Right kidney (tissue), 1 donor: ENCODE measurements around the gene TEC.

Experiments
- DNase-seq: peaks from one replicate; pipeline ENCODE4 v3.0.0-alpha.2; 2016

Gene TEC

DNA sequence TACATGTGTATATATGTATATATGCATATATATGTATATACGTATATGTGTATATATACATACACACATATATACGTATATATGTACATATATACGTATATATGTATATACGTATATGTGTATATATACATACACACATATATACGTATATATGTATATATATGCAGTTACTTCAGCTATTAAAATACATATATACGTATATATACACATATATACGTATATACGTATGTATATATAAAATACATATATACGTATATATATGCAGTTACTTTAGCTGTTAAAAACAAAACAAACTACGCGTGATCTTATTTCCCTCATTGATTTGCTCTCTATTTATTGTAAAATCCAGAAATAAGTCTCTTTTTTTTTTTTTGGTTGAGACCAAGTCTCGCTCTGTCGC, 149.5 kb downstream of the TEC start:
- DNase-seq, result no peak

DNA sequence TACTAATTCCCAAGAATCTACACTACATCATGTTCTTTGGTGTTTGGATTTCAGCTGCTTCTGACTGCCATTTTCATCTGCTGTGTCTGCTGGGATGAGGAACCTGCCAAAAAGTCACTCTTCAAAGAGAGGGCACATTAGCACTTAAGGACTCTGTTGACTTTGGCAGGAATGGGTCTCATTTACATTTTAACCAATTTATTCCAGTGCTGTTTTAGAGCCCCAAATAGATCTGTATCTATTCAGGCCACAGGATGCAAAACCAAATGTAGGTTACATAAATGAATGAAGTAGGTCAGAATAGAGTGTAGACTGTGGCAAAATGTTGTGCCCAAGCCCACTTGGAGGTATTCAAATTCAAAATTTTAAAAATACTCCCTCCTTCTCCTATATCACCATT, 150.0 kb downstream of the TEC start:
- no peak for DNase-seq

DNA sequence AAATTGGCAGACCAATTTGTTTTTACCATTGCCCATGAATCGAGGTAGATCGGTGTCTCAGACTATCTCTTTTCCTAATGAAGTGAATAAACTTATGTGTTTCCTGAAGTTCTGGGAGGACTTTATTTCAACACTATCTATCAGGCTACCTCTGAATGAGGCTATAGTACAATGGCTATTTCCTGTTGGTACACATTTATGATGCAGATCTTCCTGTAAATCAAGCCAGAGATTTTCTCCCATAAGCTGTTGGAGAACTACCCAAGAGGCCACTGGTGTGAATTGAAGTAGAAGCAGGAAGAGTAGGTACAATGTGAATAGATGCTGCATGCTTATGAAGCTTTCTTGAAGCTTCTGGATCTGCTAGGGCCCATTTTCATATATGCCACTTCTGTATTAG, 151.6 kb downstream of the TEC start:
- DNase-seq, result no peak

DNA sequence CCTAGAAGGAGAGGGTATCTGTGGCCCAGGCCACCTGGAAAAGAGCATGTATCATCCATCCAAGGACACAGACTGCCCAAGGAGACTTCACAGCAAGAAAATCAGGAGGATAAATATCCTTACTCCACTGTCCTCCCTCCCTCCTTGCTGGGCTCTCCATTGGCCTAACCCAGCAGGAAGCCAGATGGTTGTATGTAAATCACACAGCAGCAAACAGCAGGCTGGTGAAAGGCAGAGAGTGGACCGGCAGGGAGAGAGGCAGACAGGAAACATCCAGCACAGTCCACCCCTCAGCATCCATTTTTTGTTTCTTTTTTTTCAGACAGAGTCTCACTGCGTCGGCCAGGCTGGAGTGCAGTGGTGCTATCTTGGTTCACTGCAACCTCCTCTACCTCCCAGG, 153.1 kb downstream of the TEC start:
- no peak for DNase-seq

DNA sequence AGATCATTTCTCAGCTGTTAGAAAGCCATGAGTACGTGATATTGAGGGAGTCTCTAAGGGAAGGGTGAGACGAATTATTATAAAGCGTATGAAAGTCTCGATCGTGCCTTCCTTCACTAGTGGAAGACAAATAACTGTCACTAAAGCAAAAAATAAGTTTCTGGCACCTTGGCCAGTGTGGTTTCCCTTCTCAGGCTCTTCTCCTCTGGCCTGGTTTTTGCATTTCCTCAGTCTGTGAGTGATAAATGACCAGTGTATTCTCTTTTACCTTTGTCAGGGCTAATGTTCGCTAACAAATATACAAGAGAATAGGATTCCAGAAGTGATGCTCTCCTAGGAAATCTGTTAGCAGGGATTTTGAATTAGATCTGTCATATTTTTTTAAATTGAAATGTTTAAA, 155.2 kb downstream of the TEC start:
- DNase-seq, result no peak

DNA sequence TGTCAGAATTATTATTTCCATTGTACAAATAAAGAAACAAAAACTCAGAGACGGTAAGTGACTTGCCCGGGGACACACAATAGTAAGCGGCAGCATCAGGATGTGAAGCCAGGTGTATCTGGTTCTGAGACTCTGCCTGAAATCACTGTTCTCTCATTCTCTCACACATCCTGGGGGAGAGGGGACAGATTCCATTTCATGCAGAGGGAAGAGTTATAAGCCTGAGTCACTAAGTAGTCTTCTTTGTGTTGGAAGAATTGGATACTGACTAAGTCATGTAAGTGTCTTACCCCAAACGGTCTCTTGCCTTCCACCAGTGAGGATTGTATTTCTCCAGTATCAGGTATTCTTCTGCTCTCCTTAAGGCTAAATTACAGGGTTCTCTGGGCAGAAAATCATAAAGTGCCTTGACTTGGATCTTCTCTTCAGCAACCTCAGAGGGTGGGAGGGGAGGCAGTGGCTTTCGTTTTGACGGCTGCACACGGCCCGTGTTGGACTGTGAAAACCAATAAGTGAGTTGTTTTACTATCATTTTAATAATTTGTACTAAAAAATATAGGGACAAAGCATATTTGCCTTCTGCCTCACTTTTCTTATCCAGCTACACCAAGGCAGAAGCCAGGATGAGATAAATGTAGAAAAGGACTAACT, 157.5 kb downstream of the TEC start:
- no peak for DNase-seq

DNA sequence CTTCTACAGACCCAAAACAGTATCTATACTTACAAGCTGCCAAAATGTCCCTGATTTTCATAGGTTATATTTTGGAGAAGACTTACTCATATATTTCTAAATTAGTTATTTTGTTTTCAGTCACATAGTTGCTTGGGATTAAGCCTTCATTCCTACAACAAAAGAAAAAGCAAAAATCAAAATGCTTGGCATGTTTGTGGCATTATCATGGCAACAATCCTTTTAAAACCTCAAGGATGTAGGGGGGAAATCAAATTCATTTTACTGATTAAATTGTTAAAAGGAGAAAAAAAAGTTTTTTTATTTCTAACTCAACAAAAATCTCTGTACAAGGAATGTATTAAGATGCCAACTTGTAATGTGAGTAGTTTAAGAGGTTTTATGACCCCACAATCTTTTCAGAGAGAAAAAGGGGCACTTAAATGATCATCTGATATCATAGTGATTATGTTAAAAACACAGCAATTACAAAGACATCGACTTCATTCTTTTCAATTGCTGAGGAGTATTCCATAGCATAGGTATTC, 159.1 kb downstream of the TEC start:
- DNase-seq, result no peak

DNA sequence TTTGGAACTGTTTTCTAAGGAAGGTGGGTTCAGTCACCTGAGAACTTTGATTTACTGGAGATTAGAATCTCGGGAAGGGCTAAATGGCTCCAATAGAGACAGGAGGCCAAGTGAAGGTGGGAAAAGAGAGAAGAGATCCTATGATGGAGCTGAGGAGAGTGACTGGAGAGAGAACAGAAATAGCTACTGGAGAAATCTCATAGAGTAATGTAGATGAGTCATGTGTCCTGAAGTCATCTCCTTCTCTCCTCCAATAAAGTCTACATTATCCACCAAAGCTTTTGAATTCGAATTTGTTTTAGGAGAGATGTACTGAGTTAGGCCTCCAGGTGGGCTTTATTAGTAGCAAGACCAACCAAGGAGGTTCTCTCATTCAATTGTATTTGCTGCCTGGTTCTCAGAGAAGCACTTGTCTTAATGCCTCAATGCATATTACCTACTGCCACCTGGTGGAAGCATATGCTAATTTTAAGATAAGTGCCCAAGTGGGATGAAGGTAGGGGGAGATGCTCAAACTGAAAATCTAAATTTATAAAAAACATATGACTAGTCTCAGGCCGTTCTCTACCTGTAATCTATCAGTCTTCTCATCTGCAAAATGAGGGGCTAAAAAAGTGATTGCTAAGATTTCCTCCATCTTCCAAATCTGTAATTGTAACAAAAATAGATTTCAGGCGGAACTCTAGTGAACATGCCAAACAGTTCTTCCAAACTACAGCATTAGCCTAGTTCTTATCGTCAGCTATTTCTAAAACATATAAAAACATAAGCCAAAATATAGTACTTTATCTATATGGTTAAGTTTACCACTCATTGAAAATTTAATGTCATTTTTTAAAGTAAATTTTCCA, 160.0 kb downstream of the TEC start:
- DNase-seq, result no peak

DNA sequence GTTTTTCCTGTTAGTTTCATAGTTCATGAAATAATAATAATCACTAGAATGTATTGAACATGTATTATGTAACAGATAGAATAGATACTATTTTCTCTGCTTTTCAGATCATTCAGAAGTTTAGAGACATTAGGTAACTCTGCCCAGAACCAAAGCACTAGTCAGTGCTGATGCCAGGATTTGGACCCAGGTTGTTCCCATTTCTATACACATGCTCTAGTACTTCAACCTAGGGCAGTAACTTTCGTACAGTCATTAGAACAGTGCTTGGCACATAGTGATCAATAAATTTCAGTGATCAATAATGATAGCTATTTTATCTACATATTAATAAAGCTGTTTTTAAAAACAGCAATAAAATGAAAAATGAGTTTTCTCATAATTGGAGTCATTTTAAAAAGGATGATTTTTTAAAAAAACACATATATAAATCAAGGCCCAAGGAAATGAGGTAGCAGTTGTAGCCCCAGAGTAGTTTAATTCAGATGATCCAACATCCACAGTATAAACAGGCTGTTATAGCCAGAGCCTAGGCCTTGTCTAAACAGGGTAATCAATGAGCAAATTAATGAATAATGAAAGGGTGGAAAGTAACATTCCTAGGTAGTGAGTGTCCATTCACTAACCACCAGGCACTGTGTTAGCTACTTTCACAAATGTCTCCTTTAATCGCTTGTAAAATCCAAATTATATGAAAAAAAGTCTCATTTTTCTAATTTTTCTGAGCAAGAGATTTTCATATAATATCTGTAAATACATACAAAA, 161.1 kb downstream of the TEC start:
- no peak for DNase-seq

DNA sequence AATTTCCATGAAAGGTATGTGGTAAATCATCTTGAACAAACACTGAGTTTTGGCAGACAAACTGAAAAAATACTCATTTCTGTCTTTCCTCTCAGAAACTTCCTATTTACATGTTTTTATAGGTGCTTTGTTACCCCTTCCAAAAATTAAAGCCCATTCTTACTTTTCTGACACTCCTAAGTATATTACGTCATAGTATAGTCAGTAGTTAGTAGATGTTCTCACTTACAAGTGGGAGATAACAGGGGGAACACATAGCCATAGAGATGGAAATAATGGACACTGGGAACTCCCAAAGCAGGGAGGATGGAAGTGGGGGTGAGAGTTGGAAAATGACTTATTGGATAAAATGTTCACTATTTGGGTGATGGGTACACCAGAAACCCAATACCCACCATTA, 164.4 kb downstream of the TEC start:
- no peak for DNase-seq

DNA sequence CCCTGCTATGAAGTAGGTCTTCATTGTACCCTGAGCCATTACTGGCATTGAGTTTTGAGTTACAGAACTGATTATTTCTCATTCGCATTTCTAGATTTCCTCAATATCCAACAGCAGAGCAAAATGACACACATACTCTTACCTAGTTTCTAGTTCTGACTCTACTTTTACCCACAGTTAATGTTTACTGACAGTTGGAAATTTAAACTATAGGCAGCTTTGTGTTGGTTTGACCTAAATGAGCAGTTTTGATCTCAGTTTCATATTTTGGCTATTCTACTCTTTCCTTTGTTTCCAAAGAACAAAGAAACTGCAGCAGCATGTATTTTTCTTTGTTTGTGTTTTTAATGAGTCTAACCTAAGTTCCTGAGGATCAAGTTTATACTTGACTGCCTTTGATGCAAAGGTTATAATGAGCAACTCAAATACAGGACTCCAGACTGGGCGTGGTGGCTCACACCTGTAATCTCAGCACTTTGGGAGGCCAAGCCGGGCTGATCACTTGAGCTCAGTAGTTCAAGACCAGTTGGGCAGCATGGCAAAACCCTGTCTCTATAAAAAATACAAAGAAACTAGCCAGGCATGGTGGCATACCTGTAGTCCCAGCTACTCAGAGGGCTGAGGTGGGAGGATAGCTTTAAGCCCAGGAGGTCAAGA, 166.0 kb downstream of the TEC start:
- DNase-seq, result no peak

DNA sequence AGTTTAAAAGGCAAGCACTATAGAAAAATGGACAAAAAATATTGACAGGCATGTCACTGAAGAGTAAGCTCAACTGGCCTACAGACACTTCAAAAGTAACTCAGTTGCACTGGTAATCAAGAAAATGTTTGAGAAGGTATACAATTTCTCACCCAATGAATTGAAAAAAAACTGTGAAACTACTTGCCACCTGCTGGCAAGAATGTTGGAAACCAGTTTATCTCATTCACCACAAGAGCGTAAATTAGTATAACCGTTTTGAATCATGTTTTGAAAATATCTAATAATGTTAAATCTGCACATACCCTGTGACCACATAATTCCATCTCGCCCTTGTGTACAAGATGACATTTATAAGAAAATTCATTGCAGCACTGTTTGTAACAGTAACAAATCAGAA, 167.3 kb downstream of the TEC start:
- no peak for DNase-seq

DNA sequence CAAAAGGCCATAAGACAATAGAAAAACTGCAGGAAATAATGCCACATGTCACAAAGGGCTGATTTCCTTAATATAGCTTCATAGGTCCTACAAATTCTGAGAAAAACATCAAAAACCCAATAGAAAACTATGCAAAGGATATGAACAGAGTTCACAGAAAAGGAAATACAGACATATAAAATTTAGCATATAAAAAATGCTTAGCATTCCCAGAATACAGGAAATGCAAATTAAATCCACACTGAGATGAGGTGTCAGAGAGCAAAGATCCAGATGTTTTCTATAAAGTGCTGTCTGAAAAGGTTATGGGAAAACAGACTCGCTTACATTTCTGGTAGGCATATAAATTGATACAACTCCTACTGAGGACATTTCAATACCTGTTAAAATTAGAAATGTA, 169.4 kb downstream of the TEC start:
- DNase-seq, result no peak

DNA sequence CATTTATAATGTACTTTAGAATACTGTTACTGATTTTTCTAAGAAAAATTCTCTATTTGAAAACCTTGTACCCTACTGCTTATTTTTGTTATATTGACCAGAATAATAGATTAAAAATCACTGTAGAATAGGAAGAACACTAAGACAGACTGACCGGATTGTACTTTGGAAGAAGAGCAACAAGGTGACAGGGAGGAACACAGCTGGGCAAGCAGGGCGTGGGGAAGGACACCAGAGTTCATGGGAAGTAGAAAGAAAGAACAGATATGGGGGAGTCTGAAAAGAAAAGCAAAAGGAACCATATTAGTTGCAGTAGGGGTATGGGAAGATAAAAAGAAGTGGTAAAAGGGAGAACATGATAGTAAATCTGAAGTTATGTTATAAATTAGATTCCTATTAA, 174.2 kb downstream of the TEC start:
- DNase-seq, result no peak

DNA sequence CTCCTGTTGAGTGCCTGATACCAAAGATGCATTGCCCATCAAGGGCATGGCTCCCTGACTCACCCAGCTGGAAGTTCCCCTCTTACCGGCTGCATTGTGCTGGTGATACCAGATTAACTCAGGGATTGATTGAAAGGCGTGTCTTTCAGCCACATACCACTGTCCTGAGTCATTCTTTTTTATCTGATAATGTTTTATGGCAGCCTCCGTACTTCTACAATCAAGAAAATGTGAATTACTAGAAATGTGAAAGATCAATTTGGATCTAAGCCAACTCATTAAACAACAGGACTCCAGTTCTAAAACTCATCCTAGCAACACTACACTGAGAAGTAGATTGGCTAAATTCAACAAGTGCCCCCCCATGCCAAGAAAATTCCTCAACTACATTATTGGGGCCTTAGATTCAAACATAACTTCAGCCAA, 175.6 kb downstream of the TEC start:
- DNase-seq, result no peak

DNA sequence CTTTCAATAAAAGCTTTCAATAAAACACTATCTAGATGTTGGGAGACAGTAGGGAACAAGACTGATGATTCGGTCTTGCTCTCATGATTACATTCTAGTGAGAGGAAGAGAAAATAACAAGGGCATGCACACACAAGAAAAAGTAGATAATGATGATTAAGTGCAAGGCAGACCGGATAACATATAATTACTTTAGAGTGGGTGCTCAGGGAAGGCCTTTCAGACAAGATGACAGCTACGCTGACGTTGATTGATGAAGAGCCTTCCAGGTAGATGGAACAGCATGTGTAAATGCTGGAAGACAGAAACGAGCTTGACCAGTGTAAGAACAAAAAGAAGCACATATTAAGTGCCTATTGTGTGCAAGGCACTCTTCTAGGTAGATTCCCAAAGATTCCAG, 179.0 kb downstream of the TEC start:
- no peak for DNase-seq

DNA sequence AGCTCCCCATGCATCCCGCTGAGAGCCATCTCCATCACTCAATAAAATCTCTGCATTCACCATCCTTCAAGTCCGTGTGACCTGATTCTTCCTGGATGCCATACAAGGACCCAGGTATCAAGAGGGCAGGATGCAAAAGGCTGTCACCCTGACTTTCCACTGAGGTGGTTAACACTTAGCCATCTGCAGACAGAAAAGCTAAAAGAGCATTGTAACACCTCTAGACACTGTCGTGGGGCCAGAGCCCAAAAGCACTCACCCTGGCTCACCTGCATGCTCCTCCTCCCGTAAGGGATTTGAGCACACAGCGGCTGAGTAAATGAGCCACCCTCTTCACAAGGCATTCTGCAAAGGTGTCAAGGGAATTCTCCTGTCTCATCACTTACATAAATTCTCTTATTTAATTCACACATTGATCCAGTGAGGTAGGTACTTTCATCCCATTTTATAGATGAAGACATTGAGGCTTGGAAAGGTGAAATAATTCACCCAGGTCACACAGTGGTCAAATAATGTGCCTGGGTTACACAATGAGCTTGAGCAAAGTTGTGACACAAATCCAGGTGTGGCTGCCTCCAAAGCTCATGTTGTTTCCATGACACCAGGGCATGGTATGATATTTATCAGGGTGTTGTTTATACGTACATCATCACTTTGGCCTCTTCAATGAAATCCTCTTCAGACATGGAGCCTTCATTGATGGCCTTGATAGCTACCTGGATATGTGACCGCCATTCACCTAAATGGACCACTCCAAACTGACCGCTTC, 183.6 kb downstream of the TEC start:
- DNase-seq, result no peak
